H1 (cell line): ENCODE measurements around the gene RNF26.

Source experiments
- ATF3 ChIP-seq: IDR thresholded peaks from 2 replicates; pipeline ENCODE4 v1.6.1; 2011; ENCODE audit warnings: low read depth, mild to moderate bottlenecking, low read length; ENCODE audit not compliant: insufficient read depth
- CTCF ChIP-seq, 3 experiments: IDR thresholded peaks; 1 replicate in 2 of 3; 2 replicates in 1 of 3; pipeline versions ENCODE4 v1.5.1 to v1.6.1; 2011; ENCODE audit warnings: low read length in 3 of 3, mild to moderate bottlenecking in 3 of 3, inconsistent platforms in 2 of 3, low read depth in 1 of 3, moderate library complexity in 1 of 3; ENCODE audit not compliant: insufficient read depth in 1 of 3; ENCODE audit errors: control extremely low read depth in 1 of 3
- EZH2 ChIP-seq: fragments of 200-600 bp; sonication (generic); IDR thresholded peaks from 2 replicates; pipeline ENCODE4 v1.7.1; 2012; ENCODE audit warnings: low read depth, mild to moderate bottlenecking, moderate library complexity, low read length, inconsistent platforms; ENCODE audit not compliant: severe bottlenecking
- FOSL1 ChIP-seq: IDR thresholded peaks from 2 replicates; pipeline ENCODE4 v1.6.1; 2011; ENCODE audit warnings: mild to moderate bottlenecking, low read depth, low read length, moderate library complexity; ENCODE audit not compliant: insufficient read depth
- JUND ChIP-seq: IDR thresholded peaks from 2 replicates; pipeline ENCODE4 v1.6.1; 2011; ENCODE audit warnings: mild to moderate bottlenecking, improper control_type of control experiment, low read length
- RFX5 ChIP-seq: IDR thresholded peaks from 2 replicates; pipeline ENCODE4 v1.6.1; 2011; ENCODE audit warnings: low read depth, low read length, improper control_type of control experiment, borderline replicate concordance
- SRF ChIP-seq: IDR thresholded peaks from 2 replicates; pipeline ENCODE4 v1.6.1; 2011; ENCODE audit warnings: mild to moderate bottlenecking, low read depth, low read length, moderate library complexity

GRCh38 chr11:119344291-119345010 lies 10.1 kb downstream of the RNF26 start:
- no peak for TF ChIP-seq CTCF (IDR thresholded peaks at IDR 0.05; ENCODE audit: control extremely low read depth in 1 of 3, insufficient read depth in 1 of 3, low read depth in 1 of 3, low read length in 3 of 3)
- TF ChIP-seq ATF3: no peak
- TF ChIP-seq JUND: no peak
- no peak for TF ChIP-seq SRF
- TF ChIP-seq EZH2: no peak
- no peak for TF ChIP-seq RFX5
- no peak for TF ChIP-seq FOSL1
